ENCODE data around the gene IFNA4.

DNA sequence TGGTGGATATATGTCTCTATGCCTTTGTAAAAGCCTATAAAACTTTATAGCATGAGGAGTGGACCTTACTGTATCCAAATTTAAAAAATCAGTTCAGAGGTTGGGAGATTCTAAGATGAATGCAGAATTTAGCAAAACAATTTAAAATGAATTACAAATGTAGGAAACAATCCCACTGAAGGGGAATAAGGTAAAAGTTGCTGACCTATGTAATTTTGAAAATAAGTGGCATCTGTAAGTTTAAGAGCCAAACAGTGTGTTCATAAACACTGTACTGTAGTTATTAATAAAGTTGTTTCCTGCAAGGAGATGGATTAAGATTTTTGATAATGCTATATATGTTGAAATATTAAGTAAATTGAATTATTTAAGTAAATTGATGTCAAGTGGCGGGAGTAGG, 50.4 kb downstream of the IFNA4 start:
- TF ChIP-seq, protein P1, sequence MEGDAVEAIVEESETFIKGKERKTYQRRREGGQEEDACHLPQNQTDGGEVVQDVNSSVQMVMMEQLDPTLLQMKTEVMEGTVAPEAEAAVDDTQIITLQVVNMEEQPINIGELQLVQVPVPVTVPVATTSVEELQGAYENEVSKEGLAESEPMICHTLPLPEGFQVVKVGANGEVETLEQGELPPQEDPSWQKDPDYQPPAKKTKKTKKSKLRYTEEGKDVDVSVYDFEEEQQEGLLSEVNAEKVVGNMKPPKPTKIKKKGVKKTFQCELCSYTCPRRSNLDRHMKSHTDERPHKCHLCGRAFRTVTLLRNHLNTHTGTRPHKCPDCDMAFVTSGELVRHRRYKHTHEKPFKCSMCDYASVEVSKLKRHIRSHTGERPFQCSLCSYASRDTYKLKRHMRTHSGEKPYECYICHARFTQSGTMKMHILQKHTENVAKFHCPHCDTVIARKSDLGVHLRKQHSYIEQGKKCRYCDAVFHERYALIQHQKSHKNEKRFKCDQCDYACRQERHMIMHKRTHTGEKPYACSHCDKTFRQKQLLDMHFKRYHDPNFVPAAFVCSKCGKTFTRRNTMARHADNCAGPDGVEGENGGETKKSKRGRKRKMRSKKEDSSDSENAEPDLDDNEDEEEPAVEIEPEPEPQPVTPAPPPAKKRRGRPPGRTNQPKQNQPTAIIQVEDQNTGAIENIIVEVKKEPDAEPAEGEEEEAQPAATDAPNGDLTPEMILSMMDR (IDR thresholded peaks at IDR 0.05) = no peak
- TF ChIP-seq POLR2A (IDR thresholded peaks at IDR 0.05) = no peak

Data from upper lobe of left lung (tissue), 4 donors.